HG02885 (cell line): Measurements from ENCODE around the gene POU2F1.

Experiments used
- ATAC-seq: cut with Tn5 transposase; IDR thresholded peaks from one replicate; pipeline ENCODE4 v1.9.1; 2021; ENCODE audit warnings: mild to moderate bottlenecking; ENCODE audit not compliant: unreplicated experiment, poor library complexity

POU2F1 gene

DNA sequence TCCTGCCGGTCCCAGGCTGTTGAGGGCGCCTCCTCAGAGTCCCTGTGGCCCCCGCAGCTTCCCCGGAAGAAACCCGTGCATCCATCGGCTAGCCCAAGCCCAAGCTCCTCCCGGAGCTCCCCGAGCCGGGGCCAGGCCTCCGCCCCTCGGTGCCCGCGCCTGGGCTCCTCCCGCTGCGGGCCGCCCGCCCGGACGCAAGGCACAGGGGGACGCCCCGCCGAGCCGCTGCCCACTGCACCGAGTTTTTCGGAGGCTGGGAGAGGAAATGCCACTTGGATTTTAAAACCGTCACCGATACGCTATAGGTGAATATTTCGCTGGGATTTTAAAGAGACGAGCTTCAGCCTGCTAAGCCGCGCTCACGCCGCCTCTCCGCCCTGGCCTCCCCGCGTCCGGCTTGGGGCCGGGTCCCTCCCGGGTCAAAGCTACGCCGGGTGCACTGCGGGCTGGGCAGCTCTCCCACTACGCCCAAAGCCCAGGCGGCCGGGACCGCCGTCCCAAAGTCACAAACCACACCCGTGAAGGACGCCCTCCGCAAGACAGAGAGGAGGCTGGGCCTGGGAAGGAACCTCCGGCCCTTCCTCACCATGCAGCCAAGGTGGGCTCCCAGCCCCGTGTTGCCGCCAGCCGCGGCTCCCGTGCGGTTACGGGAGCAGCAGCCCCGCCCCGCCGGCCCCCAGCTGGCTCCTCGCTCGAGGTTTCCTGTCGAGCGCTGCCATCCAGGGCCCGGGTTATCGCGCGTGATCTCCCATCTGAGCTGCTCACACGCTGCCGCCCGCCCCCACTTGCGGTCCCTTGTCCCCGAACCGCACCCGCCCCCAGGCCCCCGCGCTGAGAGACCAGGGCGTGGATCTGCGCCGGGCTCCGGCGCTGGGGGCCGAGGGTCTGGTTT, 234.5 kb downstream of the POU2F1 start:
- ATAC-seq: peak; percentile 61

DNA sequence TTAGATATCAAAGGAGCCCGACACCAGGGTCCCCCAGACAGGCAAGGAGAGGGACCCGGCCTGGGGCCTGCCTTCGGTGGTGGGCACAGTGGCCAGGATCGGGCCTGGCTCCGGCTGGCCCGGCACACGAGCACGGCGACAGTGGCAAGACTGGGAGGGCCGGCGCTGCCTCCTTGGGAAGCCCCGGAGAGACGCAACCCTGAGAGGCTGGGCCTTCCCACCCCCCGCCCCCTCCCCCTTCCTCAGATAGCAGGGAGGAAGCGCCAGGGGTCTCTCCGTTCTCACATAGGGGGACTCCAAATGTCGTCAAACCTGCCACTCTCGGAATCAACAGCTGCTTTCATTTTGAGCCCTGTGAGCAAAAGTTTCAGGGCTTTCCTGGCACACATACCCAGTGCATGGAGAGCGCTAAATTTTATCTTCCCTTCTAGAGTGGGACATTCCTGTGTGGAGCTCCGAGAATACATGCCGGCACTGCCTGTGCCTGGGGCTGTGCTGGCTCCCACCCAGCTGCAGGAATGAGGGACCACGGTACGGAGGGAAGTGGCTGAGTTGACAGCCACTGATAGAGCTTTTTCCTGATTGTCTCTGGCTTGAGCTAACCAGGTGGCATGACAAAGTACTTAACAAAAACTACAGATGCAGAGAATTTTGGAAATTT, 235.2 kb downstream of the POU2F1 start:
- peak; percentile 36 for ATAC-seq

DNA sequence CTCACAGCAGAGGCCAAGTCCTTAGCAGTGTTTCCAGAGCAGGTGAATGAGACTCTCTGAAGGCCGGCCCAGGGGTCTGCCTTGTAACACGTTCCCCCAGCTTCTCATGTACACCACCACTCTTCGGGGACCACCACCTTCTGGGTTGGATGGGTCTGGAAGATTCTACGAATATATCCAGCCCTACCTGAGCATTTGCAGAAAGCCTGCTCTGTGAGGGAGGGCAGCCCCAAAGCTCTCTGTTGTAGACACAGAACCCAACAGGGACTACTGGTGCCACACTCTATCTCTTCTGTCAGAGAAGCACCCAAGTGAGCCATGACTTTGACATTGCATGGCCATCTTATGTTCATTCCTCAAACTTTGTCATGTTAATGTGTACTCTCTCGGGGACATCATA, 235.8 kb downstream of the POU2F1 start:
- ATAC-seq: no peak

DNA sequence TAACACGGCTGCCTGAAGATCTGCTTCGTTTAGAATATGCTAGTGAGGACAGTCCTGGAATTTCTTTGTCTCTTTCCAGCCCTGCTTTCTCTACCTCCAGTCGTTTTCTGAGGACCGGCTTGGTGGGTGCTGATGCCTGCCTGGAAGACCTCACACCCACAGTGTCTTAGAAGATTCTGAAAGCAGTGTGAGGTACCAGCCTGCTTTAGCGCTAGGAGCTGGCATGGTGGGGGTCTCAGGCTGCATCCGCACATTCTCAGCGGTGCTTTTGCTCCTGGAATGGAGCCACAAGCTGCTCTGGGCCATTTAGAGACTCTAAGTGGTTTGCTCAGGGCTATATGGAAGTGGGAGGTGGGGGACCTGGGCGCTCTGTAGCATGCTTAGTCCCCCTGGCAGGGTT, 236.2 kb downstream of the POU2F1 start:
- no peak for ATAC-seq

DNA sequence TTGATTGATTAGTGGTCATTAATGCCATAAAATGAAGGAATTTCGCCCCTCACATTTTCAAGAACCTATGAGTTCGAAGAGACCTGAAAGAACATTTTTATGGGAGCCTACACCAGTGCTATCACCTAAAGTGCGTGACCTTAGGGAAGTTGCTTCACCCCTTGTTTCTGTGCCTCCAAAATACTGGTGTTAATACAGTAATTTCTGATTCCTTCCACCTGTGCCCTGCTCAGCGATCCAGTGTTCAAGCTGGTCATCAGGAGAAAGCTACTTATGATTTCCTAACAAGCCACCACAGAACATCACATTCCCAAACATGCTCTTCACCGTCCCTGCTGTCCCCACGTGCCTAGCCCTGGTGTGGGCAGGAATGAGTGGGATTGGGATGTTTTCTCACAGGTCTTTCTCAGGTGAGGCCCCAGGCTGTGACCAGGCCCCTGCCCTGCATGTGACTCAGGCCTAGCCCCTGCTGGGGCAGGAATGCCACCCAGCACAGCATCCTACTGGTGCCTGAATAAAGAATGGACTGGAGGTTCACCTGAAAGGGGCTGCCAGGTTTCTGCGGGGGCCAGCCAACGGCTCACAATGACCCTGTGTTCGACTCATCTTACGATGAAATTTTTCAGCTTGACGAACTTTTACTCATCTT, 237.4 kb downstream of the POU2F1 start:
- ATAC-seq: no peak

DNA sequence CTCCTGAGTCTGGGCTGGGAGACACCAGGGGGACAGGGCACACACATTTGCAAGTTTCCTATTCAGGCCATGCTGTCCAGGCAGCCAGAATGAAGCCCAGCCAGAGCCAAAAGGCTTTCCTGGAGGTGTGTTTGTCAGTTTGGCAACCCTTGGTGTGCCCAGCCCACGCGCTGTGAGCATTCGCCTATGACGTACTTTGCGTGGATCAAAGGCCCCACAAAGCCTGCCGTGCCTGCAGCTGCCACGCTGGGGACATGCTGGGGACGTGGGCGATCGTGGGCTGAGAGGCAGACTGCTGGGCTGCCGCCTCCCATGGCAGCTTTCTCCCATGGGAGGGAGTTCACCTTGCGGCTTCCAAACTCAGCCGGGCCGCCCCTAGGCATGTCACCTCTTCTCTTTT, 240.2 kb downstream of the POU2F1 start:
- ATAC-seq: no peak

DNA sequence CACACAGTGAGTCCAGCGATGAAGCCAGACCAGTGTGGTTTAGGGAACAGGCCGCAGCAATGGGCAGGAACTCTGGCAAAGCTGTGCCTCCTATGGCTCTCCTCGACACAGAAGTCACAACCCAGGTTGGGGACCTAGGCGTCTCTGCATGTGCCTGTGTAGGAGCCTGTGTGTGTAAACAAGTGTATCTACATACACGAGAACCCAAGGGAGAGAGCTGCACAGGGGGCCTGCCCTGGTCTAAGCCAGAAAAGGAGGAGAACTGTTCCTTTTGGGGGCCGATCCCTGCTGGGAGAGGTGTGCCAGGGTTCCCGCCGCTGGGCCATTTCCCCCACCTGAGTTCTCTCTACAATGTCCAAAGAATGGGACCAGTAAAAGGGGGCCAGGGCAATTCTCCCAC, 241.7 kb downstream of the POU2F1 start:
- no peak for ATAC-seq

DNA sequence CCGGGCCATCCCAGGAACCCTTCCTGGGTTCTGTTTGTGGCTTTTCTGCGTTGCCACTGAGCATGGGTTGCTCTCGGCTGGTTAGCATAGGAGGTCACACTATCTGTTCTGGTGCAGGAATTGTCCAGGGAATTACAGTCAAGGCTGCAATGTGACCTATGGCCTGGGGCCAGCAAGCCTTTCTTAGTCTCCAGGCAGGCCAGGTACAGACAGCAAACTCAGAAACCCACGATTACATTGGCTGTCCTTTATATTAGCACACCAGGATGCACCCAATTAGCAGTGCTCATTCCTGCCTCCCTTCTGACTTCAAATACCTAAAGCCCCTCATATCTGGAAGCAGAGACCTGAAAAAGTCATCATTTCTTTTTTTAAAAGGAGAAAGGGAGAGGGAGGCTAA, 242.4 kb downstream of the POU2F1 start:
- no peak for ATAC-seq

DNA sequence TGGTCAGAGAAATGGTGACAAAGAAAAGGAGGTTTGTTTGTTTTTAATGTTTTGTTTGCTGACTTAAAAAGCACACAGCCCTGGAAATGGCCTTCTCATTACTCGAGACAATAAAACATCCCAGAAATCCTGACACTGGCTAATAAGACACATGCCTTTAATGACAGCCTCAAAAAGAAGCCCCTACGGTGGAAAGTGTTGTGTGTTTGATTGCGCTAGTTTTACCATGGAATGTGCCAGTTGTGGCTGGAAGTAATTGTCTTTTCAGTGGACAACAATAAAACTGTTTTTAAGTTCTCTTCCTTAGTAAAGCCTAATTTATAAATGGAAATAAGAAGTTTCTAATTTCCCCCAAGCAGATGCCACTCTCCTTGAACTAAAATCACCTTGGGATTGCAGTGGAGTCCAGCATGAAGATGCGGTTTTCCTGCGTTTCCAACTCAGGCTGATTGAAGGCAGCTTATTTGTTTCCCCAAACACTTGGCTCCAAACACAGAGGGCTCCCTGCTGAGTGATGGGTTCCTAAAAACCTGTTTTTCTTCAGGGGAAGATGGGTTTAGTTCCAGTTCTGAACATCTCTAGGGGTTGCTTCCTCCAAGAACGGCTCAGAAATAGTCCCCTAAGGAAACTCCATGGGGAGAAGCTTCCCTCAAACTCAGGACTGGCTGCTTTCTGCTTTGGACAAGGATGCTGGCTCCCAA, 243.3 kb downstream of the POU2F1 start:
- no peak for ATAC-seq

DNA sequence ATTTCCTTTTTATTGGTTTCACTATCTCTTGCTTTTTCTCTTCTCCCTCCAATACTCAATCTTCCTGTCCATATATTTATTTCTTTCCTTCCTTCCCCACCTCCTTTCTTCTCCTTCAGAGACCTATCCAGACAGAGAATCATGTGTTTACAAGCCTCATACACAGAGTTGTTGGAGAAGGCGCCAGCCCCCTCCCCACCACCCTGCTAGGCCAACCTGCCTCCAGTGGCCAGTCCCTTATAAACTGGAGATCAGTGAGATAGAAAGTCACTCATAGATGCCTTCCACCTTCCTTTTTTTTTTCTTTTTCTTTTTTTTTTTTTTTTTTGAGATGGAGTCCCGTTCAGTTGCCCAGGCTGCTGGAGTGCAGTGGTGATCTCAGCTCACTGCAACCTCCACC, 244.3 kb downstream of the POU2F1 start:
- ATAC-seq: no peak

DNA sequence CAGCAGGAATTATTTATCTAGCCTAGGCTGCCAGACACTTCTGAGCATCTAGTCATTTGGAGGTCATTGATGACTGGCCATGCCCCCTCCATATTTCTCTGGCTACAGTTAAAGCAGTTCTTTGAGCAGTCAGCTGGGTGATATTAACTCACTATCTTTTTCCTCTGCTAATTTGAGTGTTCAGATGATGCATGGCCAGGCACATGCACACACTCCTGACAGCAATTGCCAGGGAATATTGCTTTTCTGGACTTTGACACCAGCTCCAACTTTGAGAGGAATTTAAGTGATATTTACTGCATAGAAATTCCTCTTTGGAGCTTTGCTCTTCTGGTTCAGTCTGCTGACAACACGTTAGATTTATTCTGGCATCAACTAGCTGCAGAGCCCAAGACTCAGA, 245.1 kb downstream of the POU2F1 start:
- ATAC-seq: no peak

DNA sequence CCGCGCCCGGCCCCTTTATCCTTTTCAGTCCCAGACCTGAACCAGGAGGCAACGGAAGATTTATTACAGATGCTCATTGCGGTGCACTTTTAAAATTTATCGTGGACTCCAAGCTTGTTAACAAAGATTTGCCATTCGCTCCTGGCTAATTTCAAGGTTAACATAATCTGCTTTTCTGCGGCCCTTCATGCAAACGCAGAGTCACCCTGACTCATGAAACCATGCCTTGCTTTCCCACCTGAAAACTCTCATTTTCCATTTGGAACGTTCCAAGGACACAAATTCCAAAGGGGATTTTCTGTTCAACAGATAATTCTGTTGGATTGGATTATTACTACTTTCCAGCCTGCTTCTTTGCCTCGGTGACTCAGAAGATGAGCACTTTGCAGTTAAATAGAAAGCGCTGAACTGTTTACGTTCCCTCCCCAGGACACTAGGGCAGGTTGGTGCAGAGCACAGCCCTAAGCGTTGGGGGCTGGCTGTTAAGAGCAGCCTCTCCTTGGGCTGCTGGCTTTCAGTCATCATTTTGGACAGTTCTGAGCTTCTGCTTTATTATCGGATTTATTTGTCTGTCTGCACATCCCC, 246.5 kb downstream of the POU2F1 start:
- ATAC-seq: no peak

DNA sequence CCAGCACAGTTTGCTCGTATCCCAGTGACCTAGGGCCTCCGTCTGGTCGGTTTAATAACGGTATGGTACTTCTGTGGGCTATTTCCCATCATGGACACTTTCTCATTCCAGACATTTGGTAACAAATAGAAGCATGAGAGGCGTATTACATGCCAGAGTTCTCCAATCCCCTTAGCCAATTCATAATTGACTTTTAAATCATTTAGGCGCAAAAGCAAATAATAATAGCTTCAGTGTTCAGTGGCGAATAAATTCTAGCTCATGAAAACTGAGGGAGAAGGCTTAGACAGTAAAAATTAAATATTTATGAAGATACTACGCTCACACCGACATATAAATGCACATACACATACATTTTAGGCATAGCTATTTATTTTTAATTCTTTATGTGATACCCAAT, 247.1 kb downstream of the POU2F1 start:
- ATAC-seq: no peak

DNA sequence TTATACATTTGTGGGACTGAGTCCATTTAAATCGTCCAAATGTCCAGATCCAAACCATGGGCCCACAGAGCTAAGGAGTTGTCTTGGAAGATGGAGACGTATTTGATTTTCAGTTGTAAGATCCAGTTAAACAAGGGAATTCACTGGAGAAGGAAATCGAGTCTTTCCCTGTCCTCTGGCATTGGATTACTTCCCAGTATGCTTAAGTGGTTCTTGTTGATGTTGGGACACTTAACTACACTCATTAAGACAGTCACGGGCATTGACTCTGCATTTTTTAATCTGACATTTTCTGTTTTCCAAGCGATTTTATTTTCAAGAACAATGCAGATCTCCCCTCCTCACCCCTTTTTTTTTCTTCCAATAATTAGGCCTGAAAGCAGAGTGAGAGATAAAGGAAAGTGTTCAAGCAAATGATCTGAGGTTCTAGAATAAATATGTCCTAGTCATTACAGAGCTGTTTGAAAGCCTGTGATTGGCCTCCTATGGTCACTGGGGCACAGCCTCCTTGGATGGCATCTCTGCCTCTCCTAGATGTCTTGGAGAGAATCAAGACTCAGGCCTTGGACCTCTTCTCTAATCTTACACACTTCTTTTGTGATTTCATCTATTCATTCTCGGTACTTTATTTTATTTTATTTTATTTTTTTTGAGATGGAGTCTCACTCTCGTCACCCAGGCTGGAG, 248.7 kb downstream of the POU2F1 start:
- no peak for ATAC-seq

DNA sequence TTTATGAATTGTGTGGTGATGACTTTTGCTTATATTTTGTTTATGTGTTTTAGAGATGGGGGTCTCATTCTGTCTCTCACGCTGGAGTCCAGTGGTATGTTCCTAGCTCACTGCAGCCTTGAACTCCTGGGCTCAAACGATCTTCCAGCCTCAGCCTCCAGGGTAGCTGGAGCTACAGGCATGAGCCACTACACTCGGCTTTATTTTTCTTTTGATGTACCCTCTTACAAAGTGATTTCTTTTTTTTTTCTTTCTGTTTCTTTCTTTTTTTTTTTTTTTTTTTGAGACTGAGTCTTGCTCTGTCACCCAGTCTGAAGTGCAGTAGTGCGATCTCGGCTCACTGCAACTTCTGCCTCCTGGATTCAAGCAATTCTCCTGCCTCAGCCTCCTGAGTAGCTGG, 250.9 kb downstream of the POU2F1 start:
- no peak for ATAC-seq

DNA sequence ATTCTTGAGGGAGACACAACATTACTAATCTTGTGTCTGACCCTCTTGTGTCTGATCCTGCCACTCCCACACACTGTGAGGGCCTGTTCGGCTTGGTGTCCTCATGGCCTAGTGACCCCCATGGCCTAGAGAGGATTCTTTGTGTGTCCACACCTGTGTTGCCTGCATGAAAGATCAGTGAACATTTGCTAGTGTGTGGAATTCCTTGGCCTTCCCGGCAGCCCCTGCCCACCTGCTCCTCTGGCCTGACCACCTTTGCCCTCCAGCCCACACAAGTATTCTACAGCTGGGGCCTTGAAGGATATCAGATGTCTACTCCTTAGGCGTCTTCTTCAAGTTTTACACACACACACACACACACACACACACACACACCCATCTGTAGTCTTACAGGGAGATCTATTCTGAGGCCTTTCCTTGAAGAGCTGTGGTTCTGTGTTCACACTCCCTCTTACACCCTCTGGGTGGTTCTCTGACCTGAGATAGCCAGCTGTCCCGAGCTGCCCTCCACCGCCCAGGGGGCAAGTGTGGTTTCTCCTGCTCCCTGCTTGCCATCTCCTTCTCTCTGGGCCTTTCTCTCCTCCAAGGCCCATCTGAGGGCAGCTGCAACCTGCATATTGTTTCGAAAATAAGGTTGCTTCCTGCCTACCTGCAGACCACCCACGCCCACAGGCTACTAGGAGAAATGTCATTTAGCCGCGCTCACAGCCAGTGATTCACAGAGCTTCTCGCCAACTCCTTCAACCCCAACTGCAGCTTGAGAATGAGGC, 252.3 kb downstream of the POU2F1 start:
- ATAC-seq: no peak

DNA sequence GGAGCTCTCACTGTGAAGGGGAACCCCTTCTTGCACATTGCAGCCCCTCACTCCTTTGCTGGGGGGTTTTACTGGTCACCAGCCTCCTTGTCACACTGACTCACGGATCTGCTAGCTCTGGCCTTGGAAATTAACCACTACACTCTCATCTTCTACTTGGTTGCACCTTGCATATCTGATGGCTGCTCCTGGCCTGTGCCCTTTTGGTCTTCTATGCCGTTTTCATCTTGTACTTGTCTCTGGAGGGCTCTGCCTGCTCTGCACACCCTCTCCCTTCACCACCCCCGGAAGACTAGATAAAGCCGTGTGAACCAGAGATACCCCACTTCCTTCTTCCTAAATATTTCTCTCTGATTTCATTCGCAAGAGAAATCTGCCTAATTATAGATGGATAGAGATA, 253.1 kb downstream of the POU2F1 start:
- no peak for ATAC-seq

DNA sequence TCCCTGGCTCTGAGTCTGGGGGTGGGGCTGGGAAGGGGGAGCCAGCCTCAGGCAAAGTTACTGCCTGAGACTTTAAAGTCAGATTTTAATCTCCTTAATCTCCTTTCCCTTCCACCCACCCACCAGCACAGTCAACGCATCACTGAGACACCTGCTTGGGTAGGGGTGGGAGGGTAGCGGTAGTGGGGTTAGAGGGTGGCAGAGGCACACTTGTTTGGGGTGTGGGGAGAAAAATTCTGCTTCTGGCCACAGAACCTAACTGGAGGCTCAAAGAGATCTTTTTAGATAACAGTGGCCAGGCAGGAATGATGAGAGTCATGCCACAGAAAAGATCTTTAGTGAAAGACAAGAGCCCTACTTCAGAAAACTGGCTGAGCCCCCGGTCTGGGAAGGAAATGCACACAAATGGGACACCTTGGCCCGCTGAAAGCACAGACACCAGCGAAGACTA, 253.5 kb downstream of the POU2F1 start:
- no peak for ATAC-seq

DNA sequence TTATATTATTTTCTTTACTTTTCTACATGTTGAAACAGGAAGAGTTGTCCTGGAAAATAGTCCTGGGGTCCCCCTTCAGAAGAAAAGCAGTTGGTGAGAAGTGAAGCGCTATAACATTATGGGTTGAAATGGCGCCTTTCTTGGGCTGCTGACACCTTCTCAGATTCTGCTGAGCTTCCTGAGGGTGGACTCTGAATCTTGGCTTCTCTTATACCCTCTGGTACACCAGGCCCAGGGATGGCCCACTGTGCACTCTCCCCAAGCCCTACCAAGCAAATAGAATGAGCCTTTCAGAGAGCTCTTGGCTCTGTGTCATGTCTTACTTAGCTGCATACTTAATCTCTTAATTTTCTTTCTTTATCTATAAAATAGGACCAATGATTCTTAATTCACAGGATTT, 255.4 kb downstream of the POU2F1 start:
- ATAC-seq: no peak
